ENCODE measurements around the gene KIF5A.
"Not testable (repeated sequence)": the region's sequence is repeated elsewhere in the genome, so short reads cannot be mapped to it uniquely, and the experiment has no call there.

KIF5A gene

DNA sequence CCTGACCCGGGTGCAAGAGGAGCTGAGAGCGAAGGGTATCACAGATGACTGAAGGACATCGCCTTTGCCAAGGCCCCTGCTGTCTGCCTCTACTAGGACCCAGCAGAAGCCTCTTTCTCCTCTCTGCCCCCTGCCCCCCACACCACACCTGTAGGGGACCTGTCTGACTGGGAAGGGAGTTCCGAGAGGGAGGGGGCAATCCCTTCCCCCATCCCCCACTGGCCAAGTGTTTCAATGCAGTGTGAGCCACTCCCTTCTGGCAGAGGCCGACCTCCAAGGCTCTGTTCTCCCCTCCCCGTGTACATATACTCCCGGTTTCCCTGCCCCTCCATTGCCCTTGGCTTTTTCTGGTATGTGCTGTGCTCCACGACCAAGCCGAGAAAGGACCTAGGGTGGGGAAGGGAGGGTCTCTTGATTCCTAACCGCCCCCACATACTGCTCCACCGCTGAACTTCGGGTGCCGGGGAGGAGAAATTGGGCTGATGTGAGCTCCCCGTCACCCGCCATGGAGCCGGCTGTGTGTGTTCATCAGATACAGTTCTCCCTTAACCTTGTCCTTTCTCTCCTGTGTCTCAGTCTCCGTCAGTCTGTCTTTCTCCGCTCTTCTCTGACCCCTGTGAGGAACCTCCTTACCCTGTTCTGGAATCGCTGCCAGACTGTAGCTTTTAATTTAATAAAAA is 59.4 kb downstream of the KIF5A start:
- no peak for DNase-seq

DNA sequence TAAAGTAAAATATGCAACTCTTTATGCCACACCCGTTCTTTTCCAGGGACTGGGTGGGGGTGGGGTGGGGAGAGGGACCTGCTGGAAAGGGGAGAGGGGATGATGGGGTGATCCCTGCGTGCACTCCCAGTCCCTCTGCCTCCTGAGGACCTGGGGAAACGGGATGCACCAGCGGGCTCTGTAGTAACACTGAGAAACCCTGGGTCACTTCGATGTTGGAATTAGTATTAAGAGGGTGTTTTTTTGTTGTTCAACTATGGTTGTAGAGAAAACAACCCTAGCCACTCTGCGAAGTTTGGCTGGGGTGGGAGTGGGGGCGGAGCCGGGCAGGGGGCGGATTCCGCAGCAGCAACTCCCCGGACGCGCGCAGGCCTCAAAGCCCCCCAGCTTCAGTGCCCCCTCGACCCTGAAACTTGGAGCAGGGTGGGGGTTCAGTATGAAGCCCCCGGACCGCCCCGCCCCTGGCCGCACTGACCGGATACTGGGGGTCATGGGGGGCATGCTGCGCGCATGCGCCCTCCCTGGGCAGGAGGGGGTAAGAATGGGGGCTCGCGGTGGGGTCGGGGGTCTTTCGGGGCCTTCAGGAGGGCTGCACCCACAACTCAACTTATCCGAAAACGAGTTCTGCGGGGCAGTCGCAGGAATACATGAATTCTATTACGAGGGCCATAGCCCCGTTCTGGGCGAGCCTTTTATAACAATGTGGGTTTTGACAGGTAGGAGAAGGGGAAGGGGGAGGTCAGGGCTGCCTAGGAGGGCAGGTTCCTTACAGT is 60.1 kb downstream of the KIF5A start:
- DNase-seq, result no peak

DNA sequence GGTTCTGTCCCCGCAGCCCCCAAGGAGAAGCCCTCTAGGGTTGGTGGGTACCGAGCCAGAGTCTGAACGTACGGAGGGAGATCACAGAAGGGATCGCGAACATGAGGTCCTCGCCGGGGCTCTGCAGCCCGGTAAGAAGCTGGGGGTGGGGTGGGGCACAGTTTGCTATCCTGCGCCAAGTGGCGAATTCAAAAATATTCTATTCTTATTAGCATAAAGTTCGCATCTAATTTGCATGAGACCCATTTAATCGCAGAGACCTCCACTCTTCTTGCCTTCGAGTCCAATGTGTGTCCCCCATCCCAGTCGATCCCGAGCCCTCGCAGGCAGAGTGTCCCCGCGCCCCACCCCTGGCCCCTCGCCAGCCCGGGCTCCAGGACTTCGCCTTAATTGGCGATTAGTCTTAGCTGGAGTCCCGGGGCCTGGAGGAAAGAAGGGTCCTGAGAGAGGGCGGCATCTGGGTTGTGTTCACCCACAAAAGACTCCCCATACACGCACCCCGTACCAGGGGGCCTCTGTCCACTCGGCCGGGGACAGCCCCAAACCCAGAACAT is 60.8 kb downstream of the KIF5A start:
- DNase-seq, result no peak

DNA sequence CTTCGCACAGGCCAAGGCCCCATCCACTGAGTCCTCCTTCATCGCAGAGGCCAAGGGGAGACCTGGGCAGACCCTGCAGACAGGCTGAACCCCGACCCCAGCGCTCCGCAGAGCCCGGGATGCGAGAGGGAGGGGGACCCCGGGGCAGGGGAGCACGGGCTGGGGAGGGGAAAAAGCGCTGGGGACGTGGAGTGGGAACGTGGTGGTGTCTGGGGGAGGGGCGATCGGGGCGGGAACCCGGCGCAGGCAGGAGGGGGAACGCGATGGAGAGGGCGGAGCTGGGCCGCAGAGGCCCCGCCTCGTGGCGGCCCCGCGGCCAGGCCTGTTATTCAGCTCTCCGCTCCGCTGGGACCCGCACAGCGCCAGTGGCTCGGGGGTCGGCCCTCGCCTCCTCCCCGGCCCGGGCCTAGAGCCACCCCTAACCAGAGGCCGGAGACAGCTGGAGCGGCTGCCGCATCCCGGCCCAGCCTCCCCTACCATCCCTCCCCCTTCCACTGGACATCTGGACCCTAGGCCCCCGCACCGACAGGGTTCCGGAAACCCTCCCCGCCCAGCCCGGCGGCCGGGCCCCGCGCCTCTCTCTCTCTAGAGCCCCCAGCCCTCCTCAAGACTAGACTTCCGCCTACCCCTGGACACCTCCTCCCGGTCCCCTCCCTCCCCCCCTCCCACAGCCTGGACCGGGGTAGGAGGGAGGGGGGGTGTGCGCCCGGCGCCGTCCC is 61.4 kb downstream of the KIF5A start, which contains the start of gene ARHGEF25:
ARHGEF25 (plus strand) TSS at position 328 of the 719 bp plus-strand sequence. CDS start 460 bp downstream, outside the sequence.
- DNase-seq, result peak; percentile 54

GRCh38 chr12:57611827-57612710 is 62.2 kb downstream of the KIF5A start:
- no peak for DNase-seq

DNA sequence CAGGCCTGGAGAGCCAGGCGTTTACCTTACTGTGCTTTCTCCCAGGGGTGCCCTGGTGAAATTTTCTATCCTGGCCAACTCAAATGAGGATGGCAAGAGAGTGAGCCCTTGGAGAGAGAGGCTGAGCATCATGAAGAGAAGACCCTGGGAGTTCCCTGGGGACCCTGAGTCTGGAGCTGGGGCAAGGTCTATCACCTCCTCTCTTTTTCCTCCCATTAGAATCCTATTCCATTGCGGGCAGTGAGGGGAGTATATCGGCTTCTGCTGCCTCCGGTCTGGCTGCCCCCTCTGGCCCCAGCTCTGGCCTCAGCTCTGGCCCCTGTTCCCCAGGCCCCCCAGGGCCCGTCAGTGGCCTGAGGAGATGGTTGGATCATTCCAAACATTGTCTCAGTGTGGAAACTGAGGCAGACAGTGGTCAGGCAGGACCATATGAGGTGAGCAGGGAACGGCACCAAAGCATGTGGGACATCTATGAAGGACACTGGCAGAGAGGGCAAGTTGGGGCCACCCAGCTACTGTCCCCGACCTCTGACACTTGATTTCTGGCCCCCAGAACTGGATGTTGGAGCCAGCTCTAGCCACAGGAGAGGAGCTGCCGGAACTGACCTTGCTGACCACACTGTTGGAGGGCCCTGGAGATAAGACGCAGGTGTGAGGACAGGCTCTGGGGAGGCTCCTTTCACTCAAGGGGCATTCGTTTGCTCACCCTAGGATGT is 63.0 kb downstream of the KIF5A start:
- no peak for DNase-seq

DNA sequence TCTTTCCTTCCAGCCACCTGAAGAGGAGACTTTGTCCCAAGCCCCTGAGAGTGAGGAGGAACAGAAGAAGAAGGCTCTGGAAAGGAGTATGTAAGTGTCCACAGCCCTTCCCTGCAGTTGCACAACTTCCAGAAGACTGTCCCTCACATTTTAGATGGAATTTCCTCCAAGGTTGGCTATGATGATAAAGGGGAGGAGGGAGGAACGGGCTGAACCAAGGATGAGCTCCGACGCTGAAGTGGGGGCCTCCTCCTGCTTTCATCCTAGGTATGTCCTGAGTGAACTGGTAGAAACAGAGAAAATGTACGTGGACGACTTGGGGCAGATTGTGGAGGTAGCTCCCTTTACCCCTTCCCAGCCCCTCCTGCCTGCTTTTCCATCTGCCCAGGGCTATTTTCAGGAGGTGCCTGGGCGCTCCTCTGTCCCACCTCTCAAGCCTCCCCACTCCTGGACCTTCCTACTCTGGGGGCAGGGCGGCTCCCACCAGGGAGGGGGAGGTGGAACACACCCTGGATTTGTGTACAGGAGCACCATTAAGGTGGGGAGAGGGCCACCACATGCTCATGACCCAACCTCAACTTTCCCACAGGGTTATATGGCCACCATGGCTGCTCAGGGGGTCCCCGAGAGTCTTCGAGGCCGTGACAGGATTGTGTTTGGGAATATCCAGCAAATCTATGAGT is 63.7 kb downstream of the KIF5A start:
- DNase-seq, result no peak

GRCh38 chr12:57614178-57614947 is 64.5 kb downstream of the KIF5A start:
- no peak for DNase-seq

DNA sequence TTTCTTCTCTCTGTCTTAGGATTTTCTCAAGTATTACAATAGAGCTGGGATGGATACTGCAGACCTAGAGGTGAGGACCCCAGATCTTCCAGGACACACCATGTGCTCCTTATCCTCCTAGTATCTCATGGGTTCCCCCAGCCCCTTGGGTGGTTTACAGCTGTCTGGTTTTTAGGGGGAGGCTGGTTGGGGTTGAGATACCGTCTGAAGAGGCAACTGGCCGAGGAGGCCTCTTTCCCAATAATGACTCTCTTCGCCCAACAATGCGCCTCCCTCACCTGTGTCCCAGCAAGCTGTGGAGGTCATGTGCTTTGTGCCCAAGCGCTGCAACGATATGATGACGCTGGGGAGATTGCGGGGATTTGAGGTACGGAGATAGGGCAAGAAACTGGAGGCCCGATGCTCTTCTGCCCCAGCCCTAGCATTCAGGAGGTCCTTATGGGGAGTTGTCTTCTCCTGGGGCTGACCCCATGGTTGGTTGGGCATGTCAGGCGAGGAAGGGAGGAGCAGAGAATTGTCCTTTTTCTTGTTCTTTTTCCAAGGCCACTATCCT is 65.2 kb downstream of the KIF5A start:
- DNase-seq, result no peak

GRCh38 chr12:57615637-57616036 is 65.8 kb downstream of the KIF5A start:
- no peak for DNase-seq

DNA sequence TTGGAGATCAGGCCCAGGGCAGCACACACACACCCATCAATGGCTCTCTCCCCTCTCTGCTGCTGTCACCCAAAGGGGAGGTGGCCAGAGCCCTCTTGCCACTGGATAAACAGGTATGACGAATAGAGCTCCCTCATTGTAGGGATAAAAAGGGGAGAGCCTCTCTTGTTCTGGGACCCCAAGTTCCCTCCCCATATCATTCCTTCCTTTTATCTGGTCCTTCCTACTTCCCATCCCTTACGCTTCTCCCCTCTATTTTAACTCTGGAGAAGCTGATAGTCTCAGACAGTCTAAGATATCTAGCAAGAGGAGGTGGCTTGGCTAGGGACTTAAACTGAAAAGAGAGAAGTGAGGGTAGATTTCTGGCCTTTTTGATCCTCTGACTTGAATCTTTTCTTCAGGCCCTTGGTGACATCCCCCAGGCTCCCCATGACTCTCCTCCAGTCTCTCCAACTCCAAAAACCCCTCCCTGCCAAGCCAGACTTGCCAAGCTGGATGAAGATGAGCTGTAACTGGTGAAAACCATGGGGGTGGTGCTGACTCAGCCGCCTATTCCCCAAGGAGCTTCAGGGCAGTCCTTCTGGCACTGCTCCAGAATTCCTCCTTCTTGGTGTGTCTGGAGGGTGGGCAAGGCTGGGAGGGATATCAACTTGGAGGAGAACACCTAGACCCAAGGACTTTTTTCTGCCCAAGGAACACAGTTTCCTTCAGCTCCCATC is 66.7 kb downstream of the KIF5A start:
- no peak for DNase-seq

DNA sequence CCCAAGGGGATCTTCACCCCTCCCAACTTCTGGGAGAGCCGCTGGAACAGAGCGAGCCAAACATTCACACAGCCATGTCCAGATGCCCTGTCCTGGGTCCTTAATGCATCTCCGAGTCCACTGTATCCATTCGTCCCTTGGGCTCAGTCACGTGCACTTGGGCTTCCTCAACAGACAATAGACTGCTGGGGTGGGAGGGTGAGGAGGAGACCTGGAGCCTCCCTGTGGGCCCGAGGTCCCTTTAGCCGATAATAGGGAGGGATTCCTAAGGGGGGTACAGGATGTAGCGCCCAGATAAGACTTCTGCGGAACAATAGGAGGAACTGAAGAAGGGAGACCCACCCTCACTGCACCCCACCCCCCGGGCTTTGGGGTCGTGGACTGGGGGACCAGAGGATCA is 68.1 kb downstream of the KIF5A start:
- DNase-seq, result no peak

GRCh38 chr12:57618431-57618830 is 68.6 kb downstream of the KIF5A start:
- DNase-seq, result not testable (repeated sequence)

DNA sequence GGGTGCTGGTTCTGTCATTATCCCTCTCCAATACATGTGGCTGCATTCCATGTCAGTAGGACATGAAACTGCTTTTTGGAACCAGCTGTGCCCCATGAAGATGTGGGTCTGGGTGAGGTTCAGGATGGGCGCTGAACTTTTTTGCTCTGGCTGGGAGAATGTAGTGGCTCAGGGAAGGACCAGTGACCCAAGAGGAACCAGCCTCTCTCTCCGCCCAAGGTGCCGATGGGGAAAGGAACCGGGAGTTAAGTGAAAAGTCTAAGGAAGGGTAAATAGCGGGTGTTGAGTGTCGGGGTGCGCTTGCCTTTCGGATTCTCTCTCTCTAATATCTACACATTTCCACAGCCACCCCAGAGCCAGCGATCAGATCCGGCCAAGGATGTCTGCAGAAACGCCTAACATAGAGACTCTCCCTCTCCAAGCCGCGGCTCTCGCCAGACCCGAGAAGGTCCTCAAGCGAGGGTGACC is 69.2 kb downstream of the KIF5A start:
- no peak for DNase-seq

DNA sequence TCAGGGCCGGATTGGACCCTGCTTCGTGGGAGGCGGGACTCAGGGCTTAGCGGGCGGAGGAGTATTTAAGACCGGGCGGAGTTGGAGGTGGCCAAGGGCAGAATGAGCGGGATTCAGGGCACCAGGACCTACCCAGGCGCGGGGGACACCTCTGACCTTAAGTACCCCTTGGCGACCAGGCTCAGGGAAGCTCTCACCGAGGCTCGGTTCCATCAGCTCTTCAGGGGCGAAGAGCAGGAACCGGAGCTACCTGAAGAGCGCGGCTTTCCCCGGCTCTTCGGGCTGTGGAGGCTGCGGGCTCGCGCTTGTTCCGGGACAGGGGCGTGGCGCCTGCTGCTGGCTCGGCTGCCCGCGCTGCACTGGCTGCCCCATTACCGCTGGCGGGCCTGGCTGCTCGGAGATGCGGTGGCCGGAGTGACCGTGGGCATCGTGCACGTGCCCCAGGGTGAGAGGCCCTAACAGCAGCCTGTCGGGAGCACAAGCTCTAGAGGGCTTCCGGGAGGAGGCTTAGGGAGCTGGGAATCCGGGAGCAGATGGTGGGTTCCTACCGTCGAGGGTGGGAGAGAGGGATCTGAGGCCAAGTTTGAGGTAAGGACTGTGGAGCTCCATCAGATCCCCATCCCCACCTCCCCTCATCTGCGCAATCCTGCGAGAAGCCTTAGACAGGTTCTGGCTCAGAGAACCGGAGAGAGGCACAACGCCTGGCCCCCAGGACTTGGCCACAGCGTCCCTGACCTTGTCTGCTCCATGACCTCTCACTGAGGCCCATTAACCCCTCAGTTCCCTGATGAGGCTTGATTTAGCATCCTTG is 69.8 kb downstream of the KIF5A start:
- no peak for DNase-seq

GRCh38 chr12:57620245-57620935 is 70.5 kb downstream of the KIF5A start:
- DNase-seq, result no peak

- no peak for DNase-seq
Measured at GRCh38 chr12:57620936-57621496, 71.2 kb downstream of the KIF5A start.

All from stimulated activated CD4-positive, alpha-beta T cell treated with anti-CD3 and anti-CD28 coated beads, Interleukin-12 subunit alpha, Interleukin-12 subunit beta, amount 100 ng/mL, for 4 hours (primary cell).